Mesenchymal stem cell (in vitro differentiated cells and primary cell): ENCODE measurements around the gene MED6.

ENCODE experiments used
- DNase-seq: peaks from one replicate; pipeline ENCODE4 v3.0.0-alpha.2; 2013
- H2AFZ ChIP-seq: one replicate; pipeline ENCODE4 v1.6.1; 2013; ENCODE audit warnings: low read depth, mild to moderate bottlenecking, control low read depth, inconsistent platforms, low read length, moderate library complexity
- H2AK5ac ChIP-seq: 2 replicates; pipeline ENCODE4 v1.6.1; 2013; ENCODE audit warnings: low read length, moderate library complexity, mild to moderate bottlenecking, inconsistent platforms; ENCODE audit not compliant: severe bottlenecking
- H2BK120ac ChIP-seq: one replicate; pipeline ENCODE4 v1.6.1; 2013; ENCODE audit warnings: low read depth, mild to moderate bottlenecking, inconsistent platforms, low read length, moderate library complexity
- H2BK12ac ChIP-seq, 2 experiments: one replicate each; pipeline ENCODE4 v1.6.1; 2013; ENCODE audit warnings: inconsistent platforms in 2 of 2, low read length in 2 of 2, mild to moderate bottlenecking in 2 of 2, moderate library complexity in 2 of 2, control low read depth in 1 of 2
- H2BK15ac ChIP-seq: one replicate; pipeline ENCODE4 v1.6.1; 2013; ENCODE audit warnings: mild to moderate bottlenecking, low read depth, inconsistent platforms; ENCODE audit not compliant: poor library complexity, severe bottlenecking
- H2BK5ac ChIP-seq: 2 replicates; pipeline ENCODE4 v1.6.1; 2013; ENCODE audit warnings: low read depth, mild to moderate bottlenecking, low read length, control low read depth, inconsistent platforms; ENCODE audit not compliant: poor library complexity, severe bottlenecking
- H3K14ac ChIP-seq, 2 experiments: one replicate each; pipeline ENCODE4 v1.6.1; 2013; ENCODE audit warnings: inconsistent platforms in 2 of 2, low read length in 2 of 2, control low read depth in 1 of 2, mild to moderate bottlenecking in 1 of 2, moderate library complexity in 1 of 2
- H3K18ac ChIP-seq, 2 experiments: one replicate each; pipeline ENCODE4 v1.6.1; 2013; ENCODE audit warnings: inconsistent platforms in 2 of 2, low read length in 2 of 2, control low read depth in 1 of 2, low read depth in 1 of 2, mild to moderate bottlenecking in 1 of 2
- H3K23ac ChIP-seq, 2 experiments: one replicate each; pipeline ENCODE4 v1.6.1; 2013; ENCODE audit warnings: inconsistent platforms in 2 of 2, low read length in 2 of 2, mild to moderate bottlenecking in 2 of 2, moderate library complexity in 2 of 2, control low read depth in 1 of 2
- H3K27ac ChIP-seq: 2 replicates; pipeline ENCODE4 v1.5.1; 2013; ENCODE audit warnings: mild to moderate bottlenecking, moderate library complexity, low read length, control low read depth, inconsistent platforms; ENCODE audit not compliant: poor library complexity, severe bottlenecking
- H3K27me3 ChIP-seq, 2 experiments: 2 replicates each; pipeline versions ENCODE4 v1.6.1 to v1.7.0; 2013; ENCODE audit warnings: low read length in 2 of 2, mild to moderate bottlenecking in 2 of 2, moderate library complexity in 2 of 2, control low read depth in 1 of 2, inconsistent platforms in 1 of 2; ENCODE audit not compliant: control insufficient read depth in 1 of 2, insufficient read depth in 1 of 2
- H3K36me3 ChIP-seq, 2 experiments: 2 replicates each; pipeline versions ENCODE4 v1.6.1 to v1.7.0; 2013; ENCODE audit warnings: low read length in 2 of 2, control low read depth in 1 of 2, inconsistent platforms in 1 of 2, low read depth in 1 of 2, mild to moderate bottlenecking in 1 of 2; ENCODE audit not compliant: insufficient read depth in 2 of 2, control insufficient read depth in 1 of 2
- H3K4ac ChIP-seq, 2 experiments: one replicate each; pipeline ENCODE4 v1.6.1; 2013; ENCODE audit warnings: inconsistent platforms in 2 of 2, low read length in 2 of 2, mild to moderate bottlenecking in 2 of 2, moderate library complexity in 2 of 2, control low read depth in 1 of 2, low read depth in 1 of 2
- H3K4me1 ChIP-seq: 2 replicates; pipeline ENCODE4 v1.6.1; 2013; ENCODE audit warnings: low read depth, low read length, control low read depth; ENCODE audit not compliant: control insufficient read depth, insufficient read depth
- H3K4me2 ChIP-seq: 2 replicates; pipeline ENCODE4 v1.6.1; 2013; ENCODE audit warnings: low read length, mild to moderate bottlenecking, inconsistent platforms; ENCODE audit not compliant: poor library complexity, severe bottlenecking
- H3K4me3 ChIP-seq, 2 experiments: 2 replicates each; pipeline versions ENCODE4 v1.5.1 to v1.7.0; 2013; ENCODE audit warnings: low read length in 2 of 2, mild to moderate bottlenecking in 2 of 2, control low read depth in 1 of 2, low read depth in 1 of 2; ENCODE audit not compliant: insufficient read depth in 1 of 2
- H3K79me1 ChIP-seq: replicated peaks from 2 replicates; pipeline ENCODE4 v1.6.1; 2013; ENCODE audit warnings: mild to moderate bottlenecking, control low read depth, low read length, inconsistent platforms; ENCODE audit not compliant: poor library complexity, severe bottlenecking
- H3K9ac ChIP-seq: 2 replicates; pipeline ENCODE4 v1.7.0; 2013; ENCODE audit warnings: mild to moderate bottlenecking, low read length, moderate library complexity
- H3K9me3 ChIP-seq: 2 replicates; pipeline ENCODE4 v1.7.0; 2013; ENCODE audit warnings: mild to moderate bottlenecking, low read length; ENCODE audit not compliant: control insufficient read depth
- H4K8ac ChIP-seq: one replicate; pipeline ENCODE4 v1.6.1; 2013; ENCODE audit warnings: inconsistent platforms, mild to moderate bottlenecking, low read length, moderate library complexity
- H4K91ac ChIP-seq: one replicate; pipeline ENCODE4 v1.6.1; 2013; ENCODE audit warnings: mild to moderate bottlenecking, low read length, inconsistent platforms
- WGBS: methylation state at CpG from one replicate; pipeline ENCODE4 v1.1.7; 2013; ENCODE audit warnings: mixed read lengths; 5-methylcytosine and 5-hydroxymethylcytosine counted together

MED6 gene

GRCh38 chr14:70624972-70625371 lies 24.5 kb upstream of the MED6 start:
- WGBS, result 64% methylated on average over 1 of the region's 1 CpG
- H3K4me3 ChIP-seq, result no peak overlapping the region
- H2BK120ac ChIP-seq, result no peak overlapping the region
- no peak overlapping the region for H4K91ac ChIP-seq
- no peak overlapping the region for H3K14ac ChIP-seq
- H3K4me1 ChIP-seq, result no peaks in the 10 kb centered on the region
- no peaks in the 10 kb centered on the region for H3K27me3 ChIP-seq
- H4K8ac ChIP-seq, result no peak overlapping the region
- no peak overlapping the region for H2AK5ac ChIP-seq
- no peak overlapping the region for H2BK15ac ChIP-seq
- H3K36me3 ChIP-seq, result no peaks in the 10 kb centered on the region
- H3K18ac ChIP-seq, result no peak overlapping the region
- no peak overlapping the region for H2AFZ ChIP-seq
- H3K79me1 ChIP-seq, result no peaks in the 10 kb centered on the region
- DNase-seq, result no peak
- no peak overlapping the region for H2BK12ac ChIP-seq
- no peak overlapping the region for H3K27ac ChIP-seq
- no peak overlapping the region for H3K9ac ChIP-seq
- no peak overlapping the region for H3K4ac ChIP-seq
- H3K4me2 ChIP-seq, result no peak overlapping the region
- peaks cover 16% of the 10 kb centered on the region for H3K9me3 ChIP-seq
- no peak overlapping the region for H2BK5ac ChIP-seq
- no peak overlapping the region for H3K23ac ChIP-seq

DNA sequence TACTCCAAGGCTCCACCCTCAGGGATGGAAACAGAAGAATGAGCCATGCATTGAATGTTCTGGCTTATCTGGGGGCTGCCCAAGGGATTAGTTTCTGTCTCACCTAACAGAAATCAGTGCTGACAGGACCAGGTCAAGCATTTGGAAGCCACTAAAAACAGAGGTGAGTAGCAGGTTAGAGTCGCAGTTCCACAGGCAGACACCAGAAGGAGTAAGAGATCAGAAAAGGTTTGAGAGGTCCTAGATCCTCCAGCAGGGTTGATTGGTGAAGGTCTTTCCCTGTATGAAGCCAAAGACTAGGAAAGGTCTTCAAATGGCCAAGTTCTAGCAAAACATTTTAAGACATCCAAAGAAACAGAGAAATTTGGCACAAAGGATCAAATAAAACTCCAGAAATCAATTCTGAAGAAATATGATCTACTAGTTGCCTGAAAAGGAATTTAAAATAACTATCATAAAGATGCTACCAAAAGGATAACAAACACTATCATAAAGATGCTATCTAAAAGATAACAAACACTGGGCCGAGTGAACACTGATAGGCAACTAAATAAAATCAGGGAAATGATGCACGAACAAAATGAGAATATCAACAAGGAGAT lies 21.8 kb upstream of the MED6 start:
- Histone ChIP-seq H2BK5ac (no peak overlapping the region), H3K9ac (no peak overlapping the region)

GRCh38 chr14:70619708-70620107 lies 19.3 kb upstream of the MED6 start:
- Histone ChIP-seq H2BK120ac (no peak overlapping the region), H3K4me1 (no peaks in the 10 kb centered on the region), H3K4me2 (no peak overlapping the region)

More for the DNA sequence above, 21.8 kb upstream of the MED6 start:
- Histone ChIP-seq H3K27me3 (peaks cover 0 to 8% of the 10 kb centered on the region in 2 experiments), H4K91ac (no peak overlapping the region), H3K79me1 (no peaks in the 10 kb centered on the region), H3K36me3 (no peaks in the 10 kb centered on the region), H3K9me3 (peaks cover 10% of the 10 kb centered on the region), H2AK5ac (no peak overlapping the region), H2BK15ac (no peak overlapping the region), H2BK120ac (no peak overlapping the region), H3K4ac (no peak overlapping the region), H2AFZ (no peak overlapping the region), H3K4me2 (no peak overlapping the region), H4K8ac (no peak overlapping the region), H3K23ac (no peak overlapping the region), H3K4me3 (no peak overlapping the region), H3K27ac (no peak overlapping the region), H3K14ac (no peak overlapping the region), H3K18ac (no peak overlapping the region), H3K4me1 (no peaks in the 10 kb centered on the region), H2BK12ac (no peak overlapping the region)
- 20% methylated on average over 2 of the region's 3 CpGs for WGBS
- peak; percentile 56 for DNase-seq

GRCh38 chr14:70618314-70618713 lies 17.9 kb upstream of the MED6 start:
- 50% methylated on average over 1 of the region's 2 CpGs for WGBS
- H3K4me1 ChIP-seq, result no peaks in the 10 kb centered on the region

More at GRCh38 chr14:70619708-70620107, 19.3 kb upstream of the MED6 start:
- Histone ChIP-seq H2BK15ac (no peak overlapping the region), H2BK5ac (no peak overlapping the region), H3K14ac (no peak overlapping the region), H3K9me3 (no peaks in the 10 kb centered on the region), H3K27me3 (peaks cover 0 to 10% of the 10 kb centered on the region in 2 experiments), H2BK12ac (no peak overlapping the region), H2AK5ac (no peak overlapping the region), H3K79me1 (no peaks in the 10 kb centered on the region), H3K36me3 (no peaks in the 10 kb centered on the region), H4K91ac (no peak overlapping the region), H3K27ac (no peak overlapping the region), H3K4ac (no peak overlapping the region), H3K4me3 (no peak overlapping the region), H4K8ac (no peak overlapping the region), H3K18ac (no peak overlapping the region), H3K23ac (no peak overlapping the region), H3K9ac (no peak overlapping the region), H2AFZ (no peak overlapping the region)
- no peak for DNase-seq

More at GRCh38 chr14:70618314-70618713, 17.9 kb upstream of the MED6 start:
- Histone ChIP-seq H3K14ac (no peak overlapping the region), H2BK5ac (no peak overlapping the region), H3K27ac (no peak overlapping the region), H3K36me3 (no peaks in the 10 kb centered on the region), H2BK15ac (no peak overlapping the region), H3K79me1 (no peaks in the 10 kb centered on the region), H4K8ac (no peak overlapping the region), H3K4me2 (no peak overlapping the region), H2BK120ac (no peak overlapping the region), H3K23ac (no peak overlapping the region), H2BK12ac (no peak overlapping the region), H3K27me3 (peaks cover 3 to 10% of the 10 kb centered on the region in 2 experiments), H2AFZ (no peak overlapping the region), H4K91ac (no peak overlapping the region), H3K18ac (no peak overlapping the region), H3K9ac (no peak overlapping the region), H3K4me3 (no peak overlapping the region), H3K9me3 (no peaks in the 10 kb centered on the region), H3K4ac (no peak overlapping the region), H2AK5ac (no peak overlapping the region)
- no peak for DNase-seq
